Loucy (cell line): ENCODE data around the gene ANO2.
"Not testable (repeated sequence)": the region's sequence is repeated elsewhere in the genome, so short reads cannot be mapped to it uniquely, and the experiment has no call there.

Experiments
- H2AFZ ChIP-seq: fragments of 200-600 bp; sonication (generic); 2 replicates; pipeline ENCODE4 v1.6.0; 2016; ENCODE audit warnings: antibody characterized with exemption, mild to moderate bottlenecking, low read length, moderate library complexity
- H3F3A ChIP-seq: fragments of 200-600 bp; 2 replicates; pipeline ENCODE4 v1.6.0; 2016; ENCODE audit warnings: antibody characterized with exemption, low read depth, mild to moderate bottlenecking
- H3K27me3 ChIP-seq: fragments of 200-600 bp; sonication (generic); 2 replicates; pipeline ENCODE4 v1.6.1; 2014; ENCODE audit warnings: low read length, mild to moderate bottlenecking; ENCODE audit not compliant: insufficient read depth, poor library complexity, severe bottlenecking
- H3K36me3 ChIP-seq: fragments of 200-600 bp; sonication (generic); 2 replicates; pipeline ENCODE4 v1.6.1; 2016; ENCODE audit warnings: low read length; ENCODE audit not compliant: insufficient read depth
- H3K4me1 ChIP-seq: fragments of 200-600 bp; sonication (generic); 2 replicates; pipeline ENCODE4 v1.5.1; 2014; ENCODE audit warnings: low read length, mild to moderate bottlenecking; ENCODE audit not compliant: insufficient read depth, poor library complexity, severe bottlenecking
- H3K4me2 ChIP-seq: fragments of 200-600 bp; sonication (generic); 2 replicates; pipeline ENCODE4 v1.6.0; 2014; ENCODE audit warnings: antibody characterized with exemption, low read length, low read depth, mild to moderate bottlenecking; ENCODE audit not compliant: poor library complexity, severe bottlenecking
- H3K4me3 ChIP-seq: fragments of 200-600 bp; sonication (generic); 2 replicates; pipeline ENCODE4 v1.5.1; 2014; ENCODE audit warnings: low read length, mild to moderate bottlenecking, mixed read lengths; ENCODE audit not compliant: poor library complexity, severe bottlenecking
- H3K79me2 ChIP-seq: fragments of 200-600 bp; sonication (generic); 2 replicates; pipeline ENCODE4 v1.6.1; 2014; ENCODE audit warnings: low read length; ENCODE audit not compliant: insufficient read depth
- H3K9ac ChIP-seq: fragments of 200-600 bp; sonication (generic); 2 replicates; pipeline ENCODE4 v1.6.0; 2014; ENCODE audit warnings: mild to moderate bottlenecking, low read depth, low read length, moderate library complexity; ENCODE audit not compliant: poor library complexity, severe bottlenecking
- H3K9me2 ChIP-seq: fragments of 200-600 bp; sonication (generic); replicated peaks from 2 replicates; pipeline ENCODE4 v1.6.1; 2016; ENCODE audit warnings: low read depth, low read length, mixed read lengths
- H3K9me3 ChIP-seq: fragments of 200-600 bp; sonication (generic); 2 replicates; pipeline ENCODE4 v1.6.1; 2014; ENCODE audit warnings: mild to moderate bottlenecking, antibody characterized with exemption, low read length, low read depth; ENCODE audit not compliant: insufficient read depth
- H4K20me1 ChIP-seq: fragments of 200-600 bp; sonication (generic); 2 replicates; pipeline ENCODE4 v1.6.0; 2014; ENCODE audit warnings: antibody characterized with exemption, low read length, mild to moderate bottlenecking; ENCODE audit not compliant: insufficient read depth, poor library complexity, severe bottlenecking
- EZH2phosphoT487 ChIP-seq: fragments of 200-600 bp; IDR thresholded peaks from 2 replicates; pipeline ENCODE4 v1.6.1; 2018; ENCODE audit warnings: antibody characterized with exemption, mild to moderate bottlenecking, moderate library complexity, borderline replicate concordance
- TF ChIP-seq, protein P1 (sequence below): fragments of 200-600 bp; sonication (generic); conservative IDR thresholded peaks from 2 replicates; pipeline ENCODE4 v1.5.1; 2014; ENCODE audit warnings: mild to moderate bottlenecking, antibody characterized with exemption, low read length

The ANO2 gene

DNA sequence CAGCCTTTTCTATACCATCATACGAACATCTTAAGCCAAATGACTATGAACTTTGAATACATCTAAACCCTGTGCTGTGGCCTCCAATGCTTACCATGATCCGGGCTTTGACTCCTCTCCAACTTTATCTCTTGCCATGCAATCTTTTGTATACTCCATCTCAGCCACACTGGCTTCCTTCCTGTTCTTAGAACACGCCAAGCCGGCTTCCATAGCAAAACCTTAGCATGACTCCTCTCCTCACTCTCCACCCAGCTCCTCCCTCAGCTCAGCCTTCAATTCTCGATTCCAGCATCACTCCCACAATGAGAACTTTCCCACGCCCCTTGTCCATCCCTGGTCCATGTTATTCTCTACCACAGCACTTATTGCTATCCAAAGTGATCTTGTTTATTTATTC is 284.8 kb downstream of the ANO2 start:
- no peaks in the 10 kb centered on the region for H3K9me3 ChIP-seq
- no peaks in the 10 kb centered on the region for H3K27me3 ChIP-seq
- no peak overlapping the region for H3K4me3 ChIP-seq
- H3K4me2 ChIP-seq: no peak overlapping the region
- no peaks in the 10 kb centered on the region for H4K20me1 ChIP-seq
- no peaks in the 10 kb centered on the region for H3K36me3 ChIP-seq
- no peaks in the 10 kb centered on the region for H3K79me2 ChIP-seq
- no peaks in the 10 kb centered on the region for H3K4me1 ChIP-seq
- TF ChIP-seq EZH2phosphoT487: no peak
- H3F3A ChIP-seq: no peaks in the 10 kb centered on the region
- no peak overlapping the region for H2AFZ ChIP-seq
- no peaks in the 10 kb centered on the region for H3K9me2 ChIP-seq
- H3K9ac ChIP-seq: no peak overlapping the region

GRCh38 chr12:5658339-5658941 is 286.6 kb downstream of the ANO2 start:
- not testable (repeated sequence) for H3K27me3 ChIP-seq, H4K20me1 ChIP-seq, H3K9ac ChIP-seq, H2AFZ ChIP-seq, H3F3A ChIP-seq, H3K4me3 ChIP-seq, H3K4me2 ChIP-seq, H3K79me2 ChIP-seq, H3K9me3 ChIP-seq, H3K9me2 ChIP-seq, H3K36me3 ChIP-seq, H3K4me1 ChIP-seq

- TF ChIP-seq EZH2phosphoT487: no peak
- TF ChIP-seq, protein P1, sequence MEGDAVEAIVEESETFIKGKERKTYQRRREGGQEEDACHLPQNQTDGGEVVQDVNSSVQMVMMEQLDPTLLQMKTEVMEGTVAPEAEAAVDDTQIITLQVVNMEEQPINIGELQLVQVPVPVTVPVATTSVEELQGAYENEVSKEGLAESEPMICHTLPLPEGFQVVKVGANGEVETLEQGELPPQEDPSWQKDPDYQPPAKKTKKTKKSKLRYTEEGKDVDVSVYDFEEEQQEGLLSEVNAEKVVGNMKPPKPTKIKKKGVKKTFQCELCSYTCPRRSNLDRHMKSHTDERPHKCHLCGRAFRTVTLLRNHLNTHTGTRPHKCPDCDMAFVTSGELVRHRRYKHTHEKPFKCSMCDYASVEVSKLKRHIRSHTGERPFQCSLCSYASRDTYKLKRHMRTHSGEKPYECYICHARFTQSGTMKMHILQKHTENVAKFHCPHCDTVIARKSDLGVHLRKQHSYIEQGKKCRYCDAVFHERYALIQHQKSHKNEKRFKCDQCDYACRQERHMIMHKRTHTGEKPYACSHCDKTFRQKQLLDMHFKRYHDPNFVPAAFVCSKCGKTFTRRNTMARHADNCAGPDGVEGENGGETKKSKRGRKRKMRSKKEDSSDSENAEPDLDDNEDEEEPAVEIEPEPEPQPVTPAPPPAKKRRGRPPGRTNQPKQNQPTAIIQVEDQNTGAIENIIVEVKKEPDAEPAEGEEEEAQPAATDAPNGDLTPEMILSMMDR: no peak
- H3K9me2 ChIP-seq: no peaks in the 10 kb centered on the region
- no peak overlapping the region for H3K4me2 ChIP-seq
- no peak overlapping the region for H3K9ac ChIP-seq
- H2AFZ ChIP-seq: no peak overlapping the region
- H3K4me1 ChIP-seq: no peaks in the 10 kb centered on the region
- H3K27me3 ChIP-seq: no peaks in the 10 kb centered on the region
- H3K36me3 ChIP-seq: no peaks in the 10 kb centered on the region
- H3K9me3 ChIP-seq: no peaks in the 10 kb centered on the region
- H3F3A ChIP-seq: no peaks in the 10 kb centered on the region
- no peaks in the 10 kb centered on the region for H3K79me2 ChIP-seq
- no peaks in the 10 kb centered on the region for H4K20me1 ChIP-seq
- no peak overlapping the region for H3K4me3 ChIP-seq
Observed at GRCh38 chr12:5656836-5657235, 288.2 kb downstream of the ANO2 start.

DNA sequence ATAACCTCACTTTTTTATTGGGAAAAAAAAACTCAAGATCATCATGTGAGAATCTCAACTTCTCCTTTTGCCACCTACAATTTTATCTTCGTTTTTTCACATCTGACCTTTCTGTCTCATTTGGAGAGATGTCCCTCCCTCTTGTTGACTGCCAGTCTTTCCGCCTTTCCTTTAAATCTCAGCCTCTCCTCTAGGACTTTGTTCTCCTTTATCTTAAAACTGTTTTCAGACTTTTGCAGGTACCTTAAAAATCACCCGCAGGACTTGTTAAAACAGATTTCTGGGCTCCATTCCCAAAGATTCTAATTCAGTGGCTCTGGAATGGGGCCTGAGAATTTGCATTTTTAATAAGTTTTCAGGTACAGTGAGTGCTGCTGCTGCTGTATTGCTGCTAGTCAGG is 289.9 kb downstream of the ANO2 start:
- H3K9me3 ChIP-seq: no peaks in the 10 kb centered on the region
- H3K4me1 ChIP-seq: no peaks in the 10 kb centered on the region
- H3K9ac ChIP-seq: no peak overlapping the region
- H3K79me2 ChIP-seq: no peaks in the 10 kb centered on the region
- no peaks in the 10 kb centered on the region for H3K27me3 ChIP-seq
- no peaks in the 10 kb centered on the region for H3F3A ChIP-seq
- no peaks in the 10 kb centered on the region for H3K36me3 ChIP-seq
- no peaks in the 10 kb centered on the region for H3K9me2 ChIP-seq
- H2AFZ ChIP-seq: no peak overlapping the region
- H3K4me3 ChIP-seq: no peak overlapping the region
- TF ChIP-seq, protein P1: no peak
- no peak for TF ChIP-seq EZH2phosphoT487
- H4K20me1 ChIP-seq: no peaks in the 10 kb centered on the region
- H3K4me2 ChIP-seq: no peak overlapping the region
